Endothelial cell of umbilical vein (primary cell): ENCODE results near the gene WDPCP. TPM values are rescaled to one million over a fixed set of nuclear protein-coding genes. Genes with fewer than 3 reads are reported as not detected.

Source experiments
- BruUV-seq: library from RNA; stranded (reverse); fragments of 400-500 nt; replicated peaks from 2 replicates; lab custom pipeline; 2021; lab: Mats Ljungman, UMichigan
- CTCF ChIA-PET: fragments of 300-600, 350-600 bp; sonication (Branson Sonifier 250); formaldehyde crosslinking; loops from one replicate; lab custom pipeline; 2021; ENCODE audit warnings: antibody characterized with exemption, inconsistent platforms; lab: Charles Lee
- POLR2A ChIA-PET: fragments of 300-600, 350-600 bp; sonication (Branson Sonifier 250); formaldehyde crosslinking; loops from one replicate; lab custom pipeline; 2021; ENCODE audit warnings: antibody characterized with exemption, inconsistent platforms; lab: Charles Lee
- DNase-seq: peaks from one replicate; pipeline ENCODE4 v3.0.0-alpha.2; 2011; ENCODE audit warnings: low read depth, low spot score
- FAIRE-seq: peaks from 2 replicates; lab custom pipeline; 2011; peaks lifted over from hg19 to GRCh38; lab: Jason Lieb, UNC
- H2AFZ ChIP-seq: 2 replicates; pipeline ENCODE4 v1.6.0; 2012; ENCODE audit warnings: low read depth, low read length, control low read depth, inconsistent platforms
- H3K27ac ChIP-seq: 2 replicates; pipeline ENCODE4 v1.5.1; 2011; ENCODE audit warnings: low read depth, mild to moderate bottlenecking, control low read depth, low read length, moderate library complexity; ENCODE audit not compliant: insufficient read depth
- H3K27me3 ChIP-seq, 2 experiments: 2 replicates each; pipeline versions ENCODE4 v1.6.0 to v1.6.1; 2011; ENCODE audit warnings: low read length in 2 of 2, mixed read lengths in 1 of 2; ENCODE audit not compliant: control insufficient read depth in 2 of 2, insufficient read depth in 2 of 2
- H3K36me3 ChIP-seq, 2 experiments: 2 replicates in 1 of 2; 3 replicates in 1 of 2; pipeline ENCODE4 v1.5.1; 2011; ENCODE audit warnings: low read length in 2 of 2, mild to moderate bottlenecking in 1 of 2, moderate library complexity in 1 of 2; ENCODE audit not compliant: control insufficient read depth in 2 of 2, insufficient read depth in 2 of 2; ENCODE audit errors: extremely low read depth in 1 of 2
- H3K4me1 ChIP-seq: 3 replicates; pipeline ENCODE4 v1.5.1; 2011; ENCODE audit warnings: mild to moderate bottlenecking, low read length; ENCODE audit not compliant: control insufficient read depth, insufficient read depth; ENCODE audit errors: extremely low read depth
- H3K4me2 ChIP-seq: 2 replicates; pipeline ENCODE4 v1.6.1; 2011; ENCODE audit warnings: low read length, control low read depth, mixed read lengths; ENCODE audit not compliant: insufficient read depth
- H3K4me3 ChIP-seq, 3 experiments: fragments of 200-600 bp in 1 of 3; sonication (generic), shearing (Covaris generic) in 1 of 3; replicated peaks in 1 of 3; 2 replicates each; pipeline ENCODE4 v1.5.1; 2011 to 2016; ENCODE audit warnings: control low read depth in 3 of 3, low read length in 3 of 3, mild to moderate bottlenecking in 2 of 3, inconsistent platforms in 1 of 3, low read depth in 1 of 3, moderate library complexity in 1 of 3; ENCODE audit not compliant: insufficient read depth in 1 of 3
- H3K79me2 ChIP-seq: 2 replicates; pipeline ENCODE4 v1.6.0; 2012; ENCODE audit warnings: low read length, inconsistent platforms; ENCODE audit not compliant: control insufficient read depth, insufficient read depth
- H3K9ac ChIP-seq: replicated peaks from 2 replicates; pipeline ENCODE3; 2011; ENCODE audit warnings: low read length, control low read depth; ENCODE audit not compliant: insufficient read depth; ENCODE audit errors: extremely low read depth
- H3K9me1 ChIP-seq: replicated peaks from 3 replicates; pipeline ENCODE4 v1.6.0; 2011; ENCODE audit warnings: mild to moderate bottlenecking, low read length; ENCODE audit not compliant: control insufficient read depth, insufficient read depth; ENCODE audit errors: extremely low read depth
- H3K9me3 ChIP-seq: replicated peaks from 2 replicates; pipeline ENCODE4 v1.5.1; 2012; ENCODE audit warnings: low read length, inconsistent platforms; ENCODE audit not compliant: control insufficient read depth, insufficient read depth
- H4K20me1 ChIP-seq: replicated peaks from 2 replicates; pipeline ENCODE3; 2011; ENCODE audit warnings: mild to moderate bottlenecking, low read length; ENCODE audit not compliant: control insufficient read depth, insufficient read depth; ENCODE audit errors: extremely low read depth
- EZH2 ChIP-seq: IDR thresholded peaks from 2 replicates; pipeline ENCODE4 v1.6.1; 2012; ENCODE audit warnings: borderline replicate concordance, low read depth, mild to moderate bottlenecking, moderate library complexity, low read length, inconsistent platforms; ENCODE audit not compliant: severe bottlenecking
- JUN ChIP-seq: IDR thresholded peaks from 2 replicates; pipeline ENCODE4 v1.6.1; 2011; ENCODE audit warnings: borderline replicate concordance, low read depth; ENCODE audit not compliant: insufficient read length, insufficient read depth
- MAX ChIP-seq: IDR thresholded peaks from 2 replicates; pipeline ENCODE4 v1.6.1; 2011; ENCODE audit not compliant: insufficient read depth, insufficient read length
- MYC ChIP-seq: IDR thresholded peaks from one replicate; pipeline ENCODE4 v1.6.1; 2011; ENCODE audit warnings: mild to moderate bottlenecking, low read depth, low read length
- POLR2A ChIP-seq: IDR thresholded peaks from 2 replicates; pipeline ENCODE4 v1.6.1; 2012; ENCODE audit warnings: low read depth, mild to moderate bottlenecking, control low read depth, low read length
- dilution Hi-C: fragments of 300-500 bp; cut with MboI; formaldehyde crosslinking; loops from one replicate; pipeline ENCODE4 v1.15.0; 2019; ENCODE audit warnings: low sequenced_read_pairs; ENCODE audit not compliant: extremely low pct_ligation_motif_present
- intact Hi-C: fragments of 100-400 bp; cut with micrococcal nuclease; formaldehyde crosslinking; loops from one replicate; pipeline ENCODE4 v1.10.0; 2022
- polyA plus RNA-seq, 4 experiments: library from polyadenylated mRNA; depleted of rRNA in 3 of 4; stranded (reverse) in 3 of 4; unstranded in 1 of 4; fragments of >200 nt; gene quantifications; 2 replicates each; pipeline versions ENCODE4 v1.2.1 to v1.2.3, GENCODE V29; 2011 to 2012; ENCODE audit warnings: missing spikeins in 1 of 4
- total RNA-seq: library from RNA; stranded (reverse); gene quantifications from 2 replicates; pipeline ENCODE4 v1.2.3, GENCODE V29; 2021
- TF ChIP-seq, protein P1 (sequence below), 2 donors: IDR thresholded peaks; 1 replicate in 1 of 2; 2 replicates in 1 of 2; pipeline ENCODE4 v1.5.1; 2011; ENCODE audit warnings: low read length in 2 of 2, mild to moderate bottlenecking in 2 of 2, moderate library complexity in 2 of 2, control low read depth in 1 of 2, inconsistent platforms in 1 of 2, low read depth in 1 of 2; ENCODE audit not compliant: insufficient read depth in 1 of 2; ENCODE audit errors: extremely low read depth in 1 of 2

Gene WDPCP
- total and polyA plus RNA-seq, 2 donors (not counting 3 experiments of a cell fraction or from before 2014, with no cell fraction given): 4.0 to 8.8 TPM

- TF ChIP-seq JUN: no peak
- no peak for TF ChIP-seq MYC
- TF ChIP-seq, protein P1, sequence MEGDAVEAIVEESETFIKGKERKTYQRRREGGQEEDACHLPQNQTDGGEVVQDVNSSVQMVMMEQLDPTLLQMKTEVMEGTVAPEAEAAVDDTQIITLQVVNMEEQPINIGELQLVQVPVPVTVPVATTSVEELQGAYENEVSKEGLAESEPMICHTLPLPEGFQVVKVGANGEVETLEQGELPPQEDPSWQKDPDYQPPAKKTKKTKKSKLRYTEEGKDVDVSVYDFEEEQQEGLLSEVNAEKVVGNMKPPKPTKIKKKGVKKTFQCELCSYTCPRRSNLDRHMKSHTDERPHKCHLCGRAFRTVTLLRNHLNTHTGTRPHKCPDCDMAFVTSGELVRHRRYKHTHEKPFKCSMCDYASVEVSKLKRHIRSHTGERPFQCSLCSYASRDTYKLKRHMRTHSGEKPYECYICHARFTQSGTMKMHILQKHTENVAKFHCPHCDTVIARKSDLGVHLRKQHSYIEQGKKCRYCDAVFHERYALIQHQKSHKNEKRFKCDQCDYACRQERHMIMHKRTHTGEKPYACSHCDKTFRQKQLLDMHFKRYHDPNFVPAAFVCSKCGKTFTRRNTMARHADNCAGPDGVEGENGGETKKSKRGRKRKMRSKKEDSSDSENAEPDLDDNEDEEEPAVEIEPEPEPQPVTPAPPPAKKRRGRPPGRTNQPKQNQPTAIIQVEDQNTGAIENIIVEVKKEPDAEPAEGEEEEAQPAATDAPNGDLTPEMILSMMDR (IDR thresholded peaks at IDR 0.05; ENCODE audit: extremely low read depth in 1 of 2, insufficient read depth in 1 of 2, low read depth in 1 of 2, low read length in 2 of 2): peak; percentile 34 to 62
- TF ChIP-seq MAX: no peak
- TF ChIP-seq POLR2A: no peak
- TF ChIP-seq EZH2: no peak
- Histone ChIP-seq H3K9ac (no peak overlapping the region), H3K9me3 (no peaks in the 10 kb centered on the region), H3K27me3 (no peaks in the 10 kb centered on the region), H3K4me3 (no peak overlapping the region), H3K79me2 (no peaks in the 10 kb centered on the region), H3K4me2 (no peak overlapping the region), H2AFZ (no peak overlapping the region), H3K9me1 (no peaks in the 10 kb centered on the region), H4K20me1 (no peaks in the 10 kb centered on the region), H3K27ac (no peak overlapping the region), H3K36me3 (no peaks in the 10 kb centered on the region), H3K4me1 (no peaks in the 10 kb centered on the region)
- DNase-seq: peak; percentile 48
- intact Hi-C loops (loop anchor here (1.0 to 5.0 kb wide), 6 partner anchors 299 to 1031 kb away; no protein-coding TSS in a partner anchor), dilution Hi-C loops (no loop called here)
- BruUV-seq: no TSS peak
- FAIRE-seq: no peak
- ChIA-PET CTCF (interaction anchor here (0.8 to 4.6 kb wide), 21 partner anchors 9 to 1031 kb away, joined by 3 to 42 read pairs (median 5); no protein-coding TSS in a partner anchor), POLR2A (no interaction called here)
Measured at GRCh38 chr2:63488118-63488713, 100.1 kb downstream of the WDPCP start.
